ENCODE results near the gene KCNIP4. TPM values are rescaled to one million over a fixed set of nuclear protein-coding genes. Genes with fewer than 3 reads are reported as not detected.

KCNIP4 gene
- total and polyA plus RNA-seq, 2 of the 4 experiments (the other 2 are of a cell fraction) = not detected

DNA sequence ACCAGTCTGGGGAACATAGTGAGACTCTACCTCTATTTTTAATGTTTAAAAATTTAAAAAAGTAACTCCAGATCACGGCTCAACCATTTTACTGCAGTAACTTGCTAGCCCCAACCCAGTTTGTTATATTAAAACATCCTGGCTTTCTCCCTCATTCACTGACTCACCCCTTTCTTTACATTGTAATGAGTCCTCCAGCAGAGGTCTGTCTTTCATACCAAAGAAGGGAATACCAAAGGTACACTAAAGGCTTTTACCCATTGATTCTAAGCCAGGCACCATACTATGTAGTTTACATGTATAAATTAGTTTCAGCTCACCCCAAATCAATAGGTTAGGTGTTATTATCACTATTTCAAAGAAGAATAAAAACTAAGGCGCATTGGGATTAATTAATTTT is 961.4 kb downstream of the KCNIP4 start:
- no peaks in the 10 kb centered on the region for H4K20me1 ChIP-seq (ENCODE audit: insufficient read depth, low read length)
- no peak overlapping the region for H2AK9ac ChIP-seq (replicated peaks; ENCODE audit: low read depth, low read length, poor library complexity)
- no peak overlapping the region for H2BK5ac ChIP-seq (ENCODE audit: low read depth, low read length, poor library complexity, severe bottlenecking)
- no peak overlapping the region for H3K4me2 ChIP-seq (ENCODE audit: low read depth, low read length)
- H2AK5ac ChIP-seq (ENCODE audit: low read depth, low read length) = no peak overlapping the region
- no peak overlapping the region for H2AFZ ChIP-seq (replicated peaks; ENCODE audit: low read length, poor library complexity)
- no peak overlapping the region for H3K23ac ChIP-seq (ENCODE audit: low read depth, low read length)
- H3K4me1 ChIP-seq (ENCODE audit: control insufficient read depth, insufficient read depth, low read length) = no peaks in the 10 kb centered on the region
- WGBS, 2 experiments (ENCODE audit: extremely low coverage in 2 of 2, insufficient read length in 1 of 2) = no CpG with 5 or more reads among the region's 2 CpGs
- H3K18ac ChIP-seq (ENCODE audit: low read depth, low read length) = no peak overlapping the region
- H3K4me3 ChIP-seq (ENCODE audit: insufficient read depth, low read depth, low read length) = no peak overlapping the region
- in situ Hi-C loops (cut with MboI; ENCODE audit: low sequenced_read_pairs) (no loop called here), intact Hi-C loops (cut with micrococcal nuclease) (no loop called here), dilution Hi-C loops (cut with HindIII; ENCODE audit: low sequenced_read_pairs, unreplicated experiment) (no loop called here)
- CTCF ChIA-PET = no interaction called here
- H4K5ac ChIP-seq (ENCODE audit: low read depth, low read length) = no peak overlapping the region
- TF ChIP-seq MAFK (IDR thresholded peaks at IDR 0.05; ENCODE audit: low read depth, low read length) (no peak), CEBPB (IDR thresholded peaks at IDR 0.05; ENCODE audit: low read depth, low read length) (no peak), BHLHE40 (IDR thresholded peaks at IDR 0.05; ENCODE audit: low read depth, low read length) (no peak), RCOR1 (IDR thresholded peaks at IDR 0.05; ENCODE audit: insufficient replicate concordance, low read length) (no peak), CHD1 (IDR thresholded peaks at IDR 0.05; ENCODE audit: low read depth, low read length) (no peak), MAZ (IDR thresholded peaks at IDR 0.05; ENCODE audit: borderline replicate concordance, low read depth, low read length) (no peak), POLR2A (IDR thresholded peaks at IDR 0.05; ENCODE audit: low read depth, low read length) (no peak), RAD21 (IDR thresholded peaks at IDR 0.05; ENCODE audit: low read length) (no peak), RFX5 (IDR thresholded peaks at IDR 0.05; ENCODE audit: low read depth, low read length) (no peak), MXI1 (IDR thresholded peaks at IDR 0.05; ENCODE audit: borderline replicate concordance, low read depth, low read length) (no peak)
- no peak overlapping the region for H3K4ac ChIP-seq (ENCODE audit: low read depth, low read length)
- H2BK15ac ChIP-seq (ENCODE audit: low read depth, low read length) = no peak overlapping the region
- no peak overlapping the region for H3K56ac ChIP-seq (ENCODE audit: extremely low read depth, insufficient read depth, low read length)
- H4K8ac ChIP-seq (ENCODE audit: low read depth in 2 of 2, low read length in 2 of 2) = no peak overlapping the region
- H2BK120ac ChIP-seq (ENCODE audit: low read depth, low read length) = no peak overlapping the region
- H3K36me3 ChIP-seq (ENCODE audit: control insufficient read depth, insufficient read depth, low read length) = no peaks in the 10 kb centered on the region
- DNase-seq (no peak), ATAC-seq (ENCODE audit: low read depth) (no peak)
- no peaks in the 10 kb centered on the region for H3K79me1 ChIP-seq (ENCODE audit: low read depth in 1 of 2, low read length in 2 of 2)
- H3K14ac ChIP-seq (replicated peaks; ENCODE audit: low read depth, low read length) = no peak overlapping the region
- no peak overlapping the region for H4K91ac ChIP-seq (ENCODE audit: insufficient read depth, low read depth, low read length)
- H3K9me1 ChIP-seq (ENCODE audit: insufficient read depth, low read length) = no peaks in the 10 kb centered on the region
- POLR2A ChIA-PET (ENCODE audit: unreplicated experiment) = no interaction called here
- no peak overlapping the region for H3K9ac ChIP-seq (ENCODE audit: low read depth, low read length)
- H2BK20ac ChIP-seq (ENCODE audit: low read depth, low read length) = no peak overlapping the region
- H3K27me3 ChIP-seq (ENCODE audit: control insufficient read depth, insufficient read depth, low read length) = no peaks in the 10 kb centered on the region
- BruUV-seq (replicated peaks) = no TSS peak
- no peak overlapping the region for H3K27ac ChIP-seq (ENCODE audit: insufficient read depth, low read length)
- H3K9me3 ChIP-seq (ENCODE audit: control insufficient read depth, insufficient read depth, low read length) = peaks cover 11% of the 10 kb centered on the region; the same call in 1 of the 2 replicates
